HG03066 (cell line): ENCODE data around the gene PLXNA4.

Source experiments
- ATAC-seq: cut with Tn5 transposase; IDR thresholded peaks from one replicate; pipeline ENCODE4 v1.9.1; 2021; ENCODE audit warnings: low read depth; ENCODE audit not compliant: unreplicated experiment

The PLXNA4 gene

GRCh38 chr7:132541656-132542055, 34.6 kb downstream of the PLXNA4 start:
- no peak for ATAC-seq

- no peak for ATAC-seq
These were observed 38.7 kb downstream of the PLXNA4 start for GRCh38 chr7:132537456-132538145.

GRCh38 chr7:132536654-132537395, 39.4 kb downstream of the PLXNA4 start:
- no peak for ATAC-seq

GRCh38 chr7:132533916-132534315, 42.4 kb downstream of the PLXNA4 start:
- no peak for ATAC-seq

- no peak for ATAC-seq
These were observed 44.0 kb downstream of the PLXNA4 start for GRCh38 chr7:132532281-132532680.

- ATAC-seq = no peak
These were observed 44.7 kb downstream of the PLXNA4 start for GRCh38 chr7:132531562-132531961.

GRCh38 chr7:132528695-132529094, 47.6 kb downstream of the PLXNA4 start:
- no peak for ATAC-seq

- no peak for ATAC-seq
These were observed 48.5 kb downstream of the PLXNA4 start for GRCh38 chr7:132527467-132528410.

- ATAC-seq = no peak
These were observed 50.0 kb downstream of the PLXNA4 start for GRCh38 chr7:132526111-132526740.

- ATAC-seq = no peak
These were observed 54.8 kb downstream of the PLXNA4 start for GRCh38 chr7:132521423-132521822.

- ATAC-seq = no peak
These were observed 55.5 kb downstream of the PLXNA4 start for GRCh38 chr7:132520591-132521280.

- no peak for ATAC-seq
These were observed 56.3 kb downstream of the PLXNA4 start for GRCh38 chr7:132519936-132520335.

- ATAC-seq = no peak
These were observed 57.5 kb downstream of the PLXNA4 start for GRCh38 chr7:132518839-132519173.

GRCh38 chr7:132518102-132518838, 58.0 kb downstream of the PLXNA4 start:
- ATAC-seq = no peak

GRCh38 chr7:132516042-132516840, 60.0 kb downstream of the PLXNA4 start:
- ATAC-seq = no peak

- ATAC-seq = no peak
These were observed 61.1 kb downstream of the PLXNA4 start for GRCh38 chr7:132515181-132515580.

- ATAC-seq = no peak
These were observed 61.8 kb downstream of the PLXNA4 start for GRCh38 chr7:132514430-132514829.

GRCh38 chr7:132511921-132512320, 64.3 kb downstream of the PLXNA4 start:
- ATAC-seq = no peak

- ATAC-seq = no peak
These were observed 64.9 kb downstream of the PLXNA4 start for GRCh38 chr7:132511387-132511786.
